ENCODE measurements around the gene TAS2R4.
"Not testable (repeated sequence)": the region's sequence is repeated elsewhere in the genome, so short reads cannot be mapped to it uniquely, and the experiment has no call there.

The TAS2R4 gene, protein sequence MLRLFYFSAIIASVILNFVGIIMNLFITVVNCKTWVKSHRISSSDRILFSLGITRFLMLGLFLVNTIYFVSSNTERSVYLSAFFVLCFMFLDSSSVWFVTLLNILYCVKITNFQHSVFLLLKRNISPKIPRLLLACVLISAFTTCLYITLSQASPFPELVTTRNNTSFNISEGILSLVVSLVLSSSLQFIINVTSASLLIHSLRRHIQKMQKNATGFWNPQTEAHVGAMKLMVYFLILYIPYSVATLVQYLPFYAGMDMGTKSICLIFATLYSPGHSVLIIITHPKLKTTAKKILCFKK

DNA sequence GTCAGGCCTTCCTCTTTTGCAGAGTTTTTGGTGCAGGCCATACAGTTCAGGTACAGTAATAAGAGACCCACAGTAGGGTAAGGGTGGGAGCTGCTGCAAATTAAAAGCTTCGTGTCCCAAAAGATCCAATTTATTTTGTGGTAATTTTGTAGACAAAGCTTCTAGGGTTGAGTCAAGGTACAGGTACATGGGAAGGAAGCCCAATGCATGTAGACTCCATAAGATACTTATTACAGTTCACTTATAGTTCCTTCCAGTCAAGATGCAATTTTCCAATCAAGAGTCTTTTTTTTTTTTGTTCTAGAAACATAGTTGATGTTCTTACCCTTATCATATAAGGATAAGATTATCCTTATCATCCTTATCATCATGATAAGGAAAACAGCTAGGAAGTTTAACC lies at the start of gene TAS2R4:
TSS of gene TAS2R4 (plus strand) at position 301 of the 400 bp plus-strand sequence. CDS start 1,815 bp downstream, outside the sequence.
- no peak for DNase-seq

- no peak for DNase-seq
Observed at GRCh38 chr7:141729020-141729419, 47.5 kb upstream of the TAS2R4 start.

GRCh38 chr7:141731476-141732149 lies 44.9 kb upstream of the TAS2R4 start:
- no peak for DNase-seq

DNA sequence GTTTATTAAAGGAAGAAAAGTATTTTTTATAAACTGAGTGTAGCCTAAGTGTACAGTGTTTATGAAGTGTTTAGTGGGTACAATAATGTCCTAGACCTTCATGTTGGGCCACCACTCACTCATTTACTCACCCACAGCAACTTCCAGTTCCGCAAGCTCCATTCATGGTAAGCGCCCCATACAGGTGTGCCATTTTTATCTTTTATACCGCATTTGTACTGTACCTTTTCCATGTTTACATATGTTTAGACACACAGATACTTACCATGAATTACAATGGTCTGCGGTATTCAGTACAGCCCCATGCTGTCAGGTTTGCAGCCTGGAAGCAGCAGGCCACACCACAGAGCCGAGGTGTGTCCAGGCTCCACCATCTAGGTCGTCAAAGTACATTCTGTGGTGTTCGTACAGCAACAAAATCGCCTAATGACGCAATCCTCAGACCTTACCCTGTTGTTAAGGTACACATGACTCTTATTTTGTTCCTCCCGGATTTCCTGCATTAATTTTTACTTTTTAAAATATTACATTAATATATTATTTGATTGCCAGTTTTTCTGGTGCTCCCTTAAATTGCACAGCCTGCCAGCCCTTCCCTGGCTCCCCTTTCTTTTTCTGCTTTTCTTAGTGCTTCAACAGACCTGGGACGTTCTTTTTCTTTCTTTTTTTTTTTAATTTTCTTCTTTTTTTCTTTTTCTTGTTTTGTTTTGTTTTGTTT lies 39.2 kb upstream of the TAS2R4 start:
- peak; percentile 40 for DNase-seq

- DNase-seq, result peak; percentile 98
Observed at GRCh38 chr7:141737836-141738591, 38.5 kb upstream of the TAS2R4 start, which contains the start of gene SSBP1. Gene SSBP1, plus strand, starts transcription at chr7:141738358. Its CDS starts 809 bp downstream, at chr7:141739167.

DNA sequence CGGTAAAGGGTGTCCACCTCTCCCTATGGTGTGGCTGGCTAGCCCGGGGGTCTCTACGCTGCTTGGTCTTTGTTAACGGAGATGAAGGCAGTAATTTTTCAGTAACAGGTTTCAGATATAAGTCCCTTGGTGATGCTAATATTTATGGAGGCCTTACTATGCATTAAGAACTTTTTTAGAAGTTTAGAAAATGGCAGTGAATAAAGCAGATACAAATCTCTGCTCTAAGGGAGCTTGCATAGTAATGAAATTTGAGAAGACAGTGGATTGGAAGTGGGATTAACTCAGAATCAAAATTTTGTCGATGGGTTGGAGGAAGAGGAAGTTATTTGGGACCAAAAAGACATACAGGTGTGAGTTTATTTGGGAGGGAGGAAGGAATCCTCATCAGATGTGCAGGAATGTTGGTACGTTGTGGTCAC lies 37.9 kb upstream of the TAS2R4 start:
- DNase-seq, result no peak

DNA sequence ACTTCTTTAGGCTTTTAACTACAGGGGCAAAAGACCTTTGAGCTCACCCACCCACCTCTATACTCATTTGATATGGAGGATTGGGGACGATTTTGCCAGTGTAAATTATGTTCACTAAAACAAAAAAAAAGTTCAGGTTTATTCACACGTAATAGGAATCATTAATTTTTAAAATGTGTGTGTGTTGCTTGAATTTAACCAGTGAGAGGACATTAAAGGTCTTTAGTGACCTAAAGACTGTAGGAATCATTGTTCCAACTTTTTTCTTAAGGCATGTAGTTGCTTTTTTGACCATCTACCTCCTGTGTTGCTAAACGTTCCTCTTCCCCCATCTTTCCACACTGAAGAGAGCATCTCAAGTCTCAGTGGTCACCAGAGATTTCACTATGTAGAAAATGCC lies 37.2 kb upstream of the TAS2R4 start:
- DNase-seq, result no peak

- DNase-seq, result no peak
Observed at GRCh38 chr7:141742229-141742628, 34.2 kb upstream of the TAS2R4 start.

- DNase-seq, result no peak
Observed at GRCh38 chr7:141744131-141744530, 32.3 kb upstream of the TAS2R4 start.

- no peak for DNase-seq
Observed at GRCh38 chr7:141748396-141748795, 28.1 kb upstream of the TAS2R4 start.

DNA sequence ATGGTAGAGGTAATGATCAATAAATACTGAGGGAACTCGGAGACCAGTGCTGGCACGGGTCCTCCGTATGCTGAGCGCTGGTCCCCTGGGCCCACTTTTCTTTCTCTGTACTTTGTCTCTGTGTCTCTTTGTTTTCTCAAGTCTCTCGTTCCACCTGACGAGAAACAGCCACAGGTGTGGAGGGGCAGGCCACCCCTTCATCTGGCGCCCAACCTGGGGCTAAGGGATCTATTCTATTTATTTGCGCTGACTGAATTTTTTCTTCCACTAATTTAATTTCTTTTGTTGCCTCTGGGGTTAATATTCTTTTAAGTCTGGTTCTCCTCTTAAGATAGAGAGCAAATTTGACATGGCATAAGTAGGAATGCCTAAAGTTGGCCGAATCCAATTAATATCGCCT lies 24.6 kb upstream of the TAS2R4 start:
- peak; percentile 25 for DNase-seq

DNA sequence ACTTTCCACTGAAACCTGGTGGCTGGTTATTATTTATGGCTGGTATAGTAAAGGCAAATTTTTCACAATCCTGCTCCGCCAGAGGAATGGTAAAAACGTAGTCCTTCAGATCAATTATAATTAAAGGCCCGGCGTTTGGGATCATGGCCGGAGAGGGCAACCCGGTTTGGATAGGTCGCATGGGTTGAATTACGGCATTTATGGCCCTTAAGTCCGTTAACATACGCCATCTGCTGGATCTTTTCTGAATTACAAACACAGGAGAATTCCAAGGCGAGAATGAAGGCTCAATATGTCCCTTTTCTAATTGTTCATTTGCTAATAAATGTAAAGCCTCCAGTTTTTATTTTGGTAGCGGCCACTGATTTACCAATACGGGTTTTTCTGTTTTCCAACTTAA lies 23.8 kb upstream of the TAS2R4 start:
- DNase-seq, result peak; percentile 41

GRCh38 chr7:141754939-141755338 lies 21.5 kb upstream of the TAS2R4 start:
- peak; percentile 69 for DNase-seq

- DNase-seq, result no peak
Observed at GRCh38 chr7:141763797-141764196, 12.7 kb upstream of the TAS2R4 start, which contains the start of gene TAS2R3. Gene TAS2R3, plus strand, starts transcription at chr7:141764097. Its CDS starts 62 bp downstream, at chr7:141764159.

DNA sequence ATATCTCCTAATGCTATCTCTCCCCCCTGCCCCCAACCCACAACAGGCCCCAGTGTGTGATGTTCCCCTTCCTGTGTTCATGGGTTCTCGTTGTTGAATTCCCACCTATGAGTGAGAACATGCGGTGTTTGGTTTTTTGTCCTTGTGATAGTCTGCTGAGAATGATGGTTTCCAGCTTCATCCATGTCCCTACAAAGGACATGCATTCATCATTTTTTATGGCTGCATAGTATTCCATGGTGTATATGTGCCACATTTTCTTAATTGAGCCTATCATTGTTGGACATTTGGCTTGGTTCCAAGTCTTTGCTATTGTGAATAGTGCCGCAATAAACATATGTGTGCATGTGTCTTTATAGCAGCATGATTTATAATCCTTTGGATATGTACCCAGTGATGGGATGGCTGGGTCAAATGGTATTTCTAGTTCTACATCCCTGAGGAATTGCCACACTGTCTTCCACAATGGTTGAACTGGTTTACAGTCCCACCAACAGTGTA lies 6.3 kb upstream of the TAS2R4 start:
- not testable (repeated sequence) for DNase-seq

DNA sequence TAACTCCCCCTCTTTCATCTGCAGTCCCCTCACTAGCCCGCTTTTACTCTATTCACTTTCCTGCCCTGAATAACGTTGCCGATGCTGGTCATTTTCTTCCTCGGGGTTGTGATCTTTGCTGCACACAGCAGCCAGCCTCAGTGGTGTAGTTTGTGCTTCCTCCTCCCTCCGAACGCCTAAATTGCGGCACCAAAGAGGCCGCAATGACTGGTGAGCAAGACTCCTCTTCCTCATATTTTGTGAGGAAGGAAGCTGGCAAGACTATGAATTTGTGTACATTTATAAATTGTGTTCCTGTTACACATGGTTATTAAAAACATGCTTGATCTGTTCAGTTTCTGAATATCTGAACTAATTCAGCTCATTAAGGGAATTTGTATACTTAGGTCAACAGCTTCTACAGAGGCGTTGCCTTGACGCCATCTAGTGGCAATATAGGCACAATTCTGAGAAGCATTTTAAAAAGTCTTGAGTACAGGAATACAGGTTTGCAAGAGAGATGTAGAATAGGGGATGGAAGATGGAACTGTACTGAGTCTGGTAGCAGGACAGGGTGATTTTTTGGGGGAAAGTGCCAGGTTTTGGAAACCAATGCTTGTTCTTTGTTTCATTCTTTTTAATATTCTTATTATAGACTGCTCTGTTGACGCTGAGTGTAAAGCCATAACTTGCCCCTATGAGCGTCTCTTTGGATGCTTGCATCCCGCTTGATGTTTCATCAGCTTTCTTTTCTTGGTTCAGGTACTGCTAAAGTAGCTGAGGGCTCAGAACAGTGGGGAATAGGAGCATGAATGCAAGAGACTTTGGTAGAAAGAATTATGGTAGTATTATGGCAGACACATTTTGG lies 9.5 kb downstream of the TAS2R4 start:
- peak; percentile 70 for DNase-seq

GRCh38 chr7:141788296-141788695 lies 11.8 kb downstream of the TAS2R4 start:
- no peak for DNase-seq

GRCh38 chr7:141789917-141790316 lies 13.4 kb downstream of the TAS2R4 start, which contains the start of gene TAS2R5:
Gene TAS2R5, plus strand, starts transcription at chr7:141790217. Its CDS starts 145 bp downstream, at chr7:141790362.
- DNase-seq, result no peak

GRCh38 chr7:141792526-141792925 lies 16.1 kb downstream of the TAS2R4 start:
- DNase-seq, result no peak

DNA sequence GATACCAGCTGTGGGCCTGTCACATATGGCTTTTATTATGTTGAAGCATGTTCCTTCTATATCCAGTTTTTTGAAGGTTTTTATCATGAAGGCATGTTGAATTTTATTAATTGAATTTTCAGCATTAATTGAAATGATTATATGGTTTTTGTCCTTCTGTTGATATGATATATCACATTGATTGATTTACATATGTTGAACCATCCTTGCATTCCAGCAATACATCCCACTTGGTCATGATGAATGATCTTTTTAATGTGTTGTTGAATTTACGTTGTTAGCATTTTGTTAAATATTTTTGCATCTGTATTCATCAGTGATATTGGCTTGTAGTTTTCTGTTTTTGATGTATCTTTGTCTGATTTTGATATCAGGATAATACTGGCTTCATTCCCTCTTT lies 43.6 kb downstream of the TAS2R4 start:
- no peak for DNase-seq

DNA sequence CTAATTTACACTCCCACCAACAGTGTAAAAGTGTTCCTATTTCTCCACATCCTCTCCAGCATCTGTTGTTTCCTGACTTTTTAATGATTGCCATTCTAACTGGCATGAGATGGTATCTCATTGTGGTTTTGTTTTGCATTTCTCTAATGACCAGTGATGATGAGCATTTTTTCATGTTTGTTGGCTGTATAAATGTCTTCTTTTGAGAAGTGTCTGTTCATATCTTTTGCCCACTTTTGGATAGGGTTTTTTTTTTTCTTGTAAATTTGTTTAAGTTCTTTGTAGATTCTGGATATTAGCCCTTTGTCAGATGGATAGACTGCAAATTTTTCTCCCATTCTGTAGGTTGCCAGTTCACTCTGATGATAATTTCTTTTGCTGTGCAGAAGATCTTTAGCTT lies 46.0 kb downstream of the TAS2R4 start:
- DNase-seq, result not testable (repeated sequence)

All from hematopoietic multipotent progenitor cell treated with erythropoietin and hydrocortisone succinate and interleukin-3 and kit ligand, for 8 days (in vitro differentiated cells).